HEK293 (cell line): ENCODE results near the gene XPR1.

ENCODE experiments used
- CTCF ChIA-PET: fragments of 350-600 bp; formaldehyde crosslinking; extraction: SDS; loops from one replicate; lab custom pipeline; 2021; ENCODE audit warnings: antibody characterized with exemption; lab: Yijun Ruan, JAX
- POLR2A ChIA-PET: fragments of 300-600 bp; formaldehyde crosslinking; extraction: SDS; loops from one replicate; lab custom pipeline; 2020; ENCODE audit warnings: antibody characterized with exemption, inconsistent platforms; lab: Yijun Ruan, JAX
- H3K27ac ChIP-seq: fragments of 200-500 bp; sonication (Bioruptor generic); 2 replicates; pipeline ENCODE4 v1.5.1; 2014; ENCODE audit warnings: low read depth, low read length, control low read depth, inconsistent platforms; ENCODE audit errors: extremely low read depth
- H3K36me3 ChIP-seq, 2 experiments: fragments of 200-500 bp in 1 of 2; sonication (Bioruptor generic) in 1 of 2; 1 replicate in 1 of 2; 2 replicates in 1 of 2; pipeline ENCODE4 v1.5.1; 2014 to 2017; ENCODE audit warnings: inconsistent platforms in 2 of 2, low read length in 2 of 2; ENCODE audit not compliant: control insufficient read depth in 2 of 2, insufficient read depth in 1 of 2
- H3K4me1 ChIP-seq: fragments of 200-500 bp; sonication (Bioruptor generic); 2 replicates; pipeline ENCODE4 v1.5.1; 2014; ENCODE audit warnings: mild to moderate bottlenecking, low read length, inconsistent platforms; ENCODE audit not compliant: control insufficient read depth, insufficient read depth
- H3K4me3 ChIP-seq: 2 replicates; pipeline ENCODE4 v1.5.1; 2011; ENCODE audit warnings: low read depth, mild to moderate bottlenecking, control low read depth, low read length, moderate library complexity
- H3K9me3 ChIP-seq: fragments of 200-500 bp; sonication (Bioruptor generic); 2 replicates; pipeline ENCODE4 v1.5.1; 2014; ENCODE audit warnings: low read depth, low read length, inconsistent platforms; ENCODE audit not compliant: control insufficient read depth, insufficient read depth
- BCL11B ChIP-seq: fragments of 450-650 bp; formaldehyde crosslinking; IDR thresholded peaks from 2 replicates; pipeline ENCODE4 v1.5.1; 2016; ENCODE audit warnings: low read depth, missing biosample characterization, missing genetic modification characterization
- INSM2 ChIP-seq: fragments of 450-650 bp; formaldehyde crosslinking; IDR thresholded peaks from 2 replicates; pipeline ENCODE4 v1.5.1; 2016; ENCODE audit warnings: missing biosample characterization, missing genetic modification characterization
- KLF9 ChIP-seq: fragments of 450-650 bp; formaldehyde crosslinking; IDR thresholded peaks from 2 replicates; pipeline ENCODE4 v1.5.1; 2016; ENCODE audit warnings: missing biosample characterization, missing genetic modification characterization, low read depth
- MEIS1 ChIP-seq: sonication (generic); formaldehyde crosslinking; IDR thresholded peaks from 2 replicates; pipeline ENCODE4 v1.8.1; 2022; ENCODE audit warnings: missing genetic modification reagents, mild to moderate bottlenecking, borderline replicate concordance
- REPIN1 ChIP-seq: fragments of 450-650 bp; formaldehyde crosslinking; IDR thresholded peaks from 2 replicates; pipeline ENCODE4 v1.5.1; 2017; ENCODE audit warnings: missing biosample characterization, missing genetic modification characterization, low read depth
- SETDB1 ChIP-seq: IDR thresholded peaks from one replicate; pipeline ENCODE4 v1.6.1; 2017; ENCODE audit warnings: mild to moderate bottlenecking, low read length, moderate library complexity, mixed read lengths; ENCODE audit not compliant: insufficient read length
- SP2 ChIP-seq: fragments of 450-650 bp; formaldehyde crosslinking; IDR thresholded peaks from 2 replicates; pipeline ENCODE4 v1.5.1; 2016; ENCODE audit warnings: missing biosample characterization, missing genetic modification characterization
- YY1 ChIP-seq: fragments of 450-650 bp; formaldehyde crosslinking; IDR thresholded peaks from 2 replicates; pipeline ENCODE4 v1.5.1; 2018; ENCODE audit warnings: missing biosample characterization, missing genetic modification characterization
- ZBTB17 ChIP-seq: fragments of 450-650 bp; formaldehyde crosslinking; IDR thresholded peaks from 2 replicates; pipeline ENCODE4 v1.5.1; 2016; ENCODE audit warnings: missing biosample characterization, missing genetic modification characterization
- ZNF23 ChIP-seq: fragments of 450-650 bp; formaldehyde crosslinking; IDR thresholded peaks from 2 replicates; pipeline ENCODE4 v1.5.1; 2016; ENCODE audit warnings: missing biosample characterization, missing genetic modification characterization, borderline replicate concordance
- ZNF521 ChIP-seq: fragments of 450-650 bp; formaldehyde crosslinking; IDR thresholded peaks from 2 replicates; pipeline ENCODE4 v1.5.1; 2017; ENCODE audit warnings: missing biosample characterization, mild to moderate bottlenecking, missing genetic modification characterization
- ZNF561 ChIP-seq: fragments of 450-650 bp; IDR thresholded peaks from 2 replicates; pipeline ENCODE4 v1.5.1; 2018; ENCODE audit warnings: missing biosample characterization, missing genetic modification characterization, borderline replicate concordance
- ZNF660 ChIP-seq: fragments of 450-650 bp; IDR thresholded peaks from 2 replicates; pipeline ENCODE4 v1.5.1; 2018; ENCODE audit warnings: missing biosample characterization, mild to moderate bottlenecking, missing genetic modification characterization
- ZNF664 ChIP-seq: fragments of 450-650 bp; formaldehyde crosslinking; IDR thresholded peaks from 2 replicates; pipeline ENCODE4 v1.5.1; 2016; ENCODE audit warnings: missing biosample characterization, missing genetic modification characterization
- ZNF768 ChIP-seq: fragments of 450-650 bp; formaldehyde crosslinking; IDR thresholded peaks from 2 replicates; pipeline ENCODE4 v1.5.1; 2018; ENCODE audit warnings: missing biosample characterization, mild to moderate bottlenecking, missing genetic modification characterization
- ZNF843 ChIP-seq: fragments of 450-650 bp; formaldehyde crosslinking; IDR thresholded peaks from 2 replicates; pipeline ENCODE4 v1.5.1; 2016; ENCODE audit warnings: missing biosample characterization, missing genetic modification characterization
- TF ChIP-seq, protein P1 (sequence below): fragments of 450-650 bp; formaldehyde crosslinking; IDR thresholded peaks from 2 replicates; pipeline ENCODE4 v1.5.1; 2016; ENCODE audit warnings: missing biosample characterization, missing genetic modification characterization

XPR1 gene

GRCh38 chr1:180728472-180729106, 96.8 kb downstream of the XPR1 start:
- ChIA-PET CTCF (interaction anchor here (0.6 kb wide), 2 partner anchors 276 to 1339 kb away, joined by 3 to 4 read pairs; no protein-coding TSS in a partner anchor), POLR2A (no interaction called here)

GRCh38 chr1:180731131-180731530, 99.3 kb downstream of the XPR1 start:
- no peaks in the 10 kb centered on the region for H3K36me3 ChIP-seq
- no peaks in the 10 kb centered on the region for H3K4me1 ChIP-seq
- ChIA-PET POLR2A (no interaction called here), CTCF (interaction anchor here (0.5 to 1.4 kb wide), 2 partner anchors 58 to 131 kb away, joined by 3 to 4 read pairs; no protein-coding TSS in a partner anchor)
- H3K27ac ChIP-seq: no peak overlapping the region
- H3K9me3 ChIP-seq: no peaks in the 10 kb centered on the region
- no peak overlapping the region for H3K4me3 ChIP-seq
- TF ChIP-seq KLF9 (tag by site-specific recombination): no peak
- no peak for TF ChIP-seq ZNF561 (tag by site-specific recombination)
- no peak for TF ChIP-seq ZNF23 (tag by site-specific recombination)

More at GRCh38 chr1:180728472-180729106, 96.8 kb downstream of the XPR1 start:
- H3K27ac ChIP-seq: no peak overlapping the region
- H3K4me1 ChIP-seq: no peaks in the 10 kb centered on the region
- H3K36me3 ChIP-seq: no peaks in the 10 kb centered on the region
- no peaks in the 10 kb centered on the region for H3K9me3 ChIP-seq
- no peak overlapping the region for H3K4me3 ChIP-seq
- TF ChIP-seq SP2 (tag by site-specific recombination) (no peak), ZBTB17 (tag by site-specific recombination) (no peak), BCL11B (tag by site-specific recombination) (no peak), ZNF768 (tag by site-specific recombination) (no peak), REPIN1 (tag by site-specific recombination) (no peak), ZNF521 (tag by site-specific recombination) (no peak), ZNF664 (tag by site-specific recombination) (0 out of 2 replicates have a peak, but pooled peaks have one; percentile 20), ZNF843 (tag by site-specific recombination) (no peak)
- TF ChIP-seq, protein P1, sequence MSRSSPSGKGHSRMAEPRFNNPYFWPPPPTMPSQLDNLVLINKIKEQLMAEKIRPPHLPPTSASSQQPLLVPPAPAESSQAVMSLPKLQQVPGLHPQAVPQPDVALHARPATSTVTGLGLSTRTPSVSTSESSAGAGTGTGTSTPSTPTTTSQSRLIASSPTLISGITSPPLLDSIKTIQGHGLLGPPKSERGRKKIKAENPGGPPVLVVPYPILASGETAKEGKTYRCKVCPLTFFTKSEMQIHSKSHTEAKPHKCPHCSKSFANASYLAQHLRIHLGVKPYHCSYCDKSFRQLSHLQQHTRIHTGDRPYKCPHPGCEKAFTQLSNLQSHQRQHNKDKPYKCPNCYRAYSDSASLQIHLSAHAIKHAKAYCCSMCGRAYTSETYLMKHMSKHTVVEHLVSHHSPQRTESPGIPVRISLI (tag by site-specific recombination): no peak
- TF ChIP-seq, all 188 proteins: peak for 1

GRCh38 chr1:180732866-180733265, 101.0 kb downstream of the XPR1 start:
- H3K27ac ChIP-seq: no peak overlapping the region
- CTCF ChIA-PET: interaction anchor here (0.7 kb wide), 1 partner anchor 219 kb away, joined by 3 read pairs; no protein-coding TSS in a partner anchor
- H3K9me3 ChIP-seq: no peaks in the 10 kb centered on the region
- TF ChIP-seq YY1 (tag by site-specific recombination): no peak
- TF ChIP-seq ZNF843 (tag by site-specific recombination): no peak
- no peak for TF ChIP-seq INSM2 (tag by site-specific recombination)
- TF ChIP-seq MEIS1: no peak
- POLR2A ChIA-PET: no interaction called here
- H3K4me1 ChIP-seq: no peaks in the 10 kb centered on the region
- H3K36me3 ChIP-seq: no peaks in the 10 kb centered on the region
- H3K4me3 ChIP-seq: no peak overlapping the region

GRCh38 chr1:180734366-180734765, 102.5 kb downstream of the XPR1 start:
- TF ChIP-seq ZNF660 (tag by site-specific recombination) (no peak), SETDB1 (peak; percentile 63)
- Histone ChIP-seq H3K36me3 (no peaks in the 10 kb centered on the region), H3K4me3 (no peak overlapping the region), H3K9me3 (no peaks in the 10 kb centered on the region), H3K4me1 (no peaks in the 10 kb centered on the region), H3K27ac (no peak overlapping the region)
- ChIA-PET CTCF (no interaction called here), POLR2A (no interaction called here)
